Measurements from ENCODE around the gene TTLL1. TPM values are rescaled to one million over a fixed set of nuclear protein-coding genes. Genes with fewer than 3 reads are reported as not detected.

Gene TTLL1
- total and polyA plus RNA-seq, 7 donors = 2.4 to 6.4 (median 4.3) TPM

DNA sequence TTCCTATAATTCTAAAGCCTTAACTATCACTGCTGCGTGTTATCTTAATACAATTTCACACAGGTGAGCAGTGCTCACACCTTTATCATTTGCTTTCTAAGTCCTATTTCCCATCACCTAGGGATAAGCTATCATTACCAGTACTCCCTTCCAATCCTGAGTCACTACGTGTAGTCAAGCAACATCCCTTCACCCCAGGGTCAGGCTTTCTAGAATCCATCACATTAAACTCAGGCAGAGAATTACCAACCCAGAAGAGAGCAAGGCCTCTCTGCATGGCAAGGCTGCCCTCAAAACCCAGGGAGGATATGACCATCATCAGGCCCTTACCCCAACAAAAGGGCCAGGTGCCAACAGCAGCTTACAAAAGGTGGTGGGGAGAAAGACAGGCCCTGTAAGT, 84.1 kb downstream of the TTLL1 start:
- intact Hi-C loops (cut with DNase I) = no loop called here
- no peak for DNase-seq
- H3K27ac ChIP-seq = no peak overlapping the region
- H3K36me3 ChIP-seq = no peaks in the 10 kb centered on the region
- H3K9me3 ChIP-seq = no peaks in the 10 kb centered on the region
- TF ChIP-seq POLR2A (IDR thresholded peaks at IDR 0.05) (no peak), POLR2AphosphoS5 (IDR thresholded peaks at IDR 0.05) (no peak), EP300 (IDR thresholded peaks at IDR 0.05) (no peak), CTCF (IDR thresholded peaks at IDR 0.05) (no peak)
- H3K4me3 ChIP-seq = no peak overlapping the region
- H3K27me3 ChIP-seq = no peaks in the 10 kb centered on the region
- 65 to 86% methylated on average over 2 of the region's 2 CpGs for WGBS, 2 donors
- H3K4me1 ChIP-seq = peaks cover 0 to 89% (median 72%) of the 10 kb centered on the region in 4 donors

GRCh38 chr22:43004362-43005035, 84.7 kb downstream of the TTLL1 start:
- Histone ChIP-seq H3K4me3 (no peak overlapping the region), H3K4me1 (peaks cover 0 to 90% (median 71%) of the 10 kb centered on the region in 4 donors), H3K9me3 (no peaks in the 10 kb centered on the region), H3K36me3 (no peaks in the 10 kb centered on the region), H3K27ac (peak overlapping the region in 1 of 4 donors; percentile 9), H3K27me3 (no peaks in the 10 kb centered on the region)
- no peak for DNase-seq
- intact Hi-C loops (cut with DNase I) = no loop called here
- WGBS, 2 donors = 39 to 50% methylated on average over 13 of the region's 13 CpGs
- TF ChIP-seq POLR2A (IDR thresholded peaks at IDR 0.05) (no peak), POLR2AphosphoS5 (IDR thresholded peaks at IDR 0.05) (no peak), CTCF (IDR thresholded peaks at IDR 0.05) (no peak), EP300 (IDR thresholded peaks at IDR 0.05) (no peak)

DNA sequence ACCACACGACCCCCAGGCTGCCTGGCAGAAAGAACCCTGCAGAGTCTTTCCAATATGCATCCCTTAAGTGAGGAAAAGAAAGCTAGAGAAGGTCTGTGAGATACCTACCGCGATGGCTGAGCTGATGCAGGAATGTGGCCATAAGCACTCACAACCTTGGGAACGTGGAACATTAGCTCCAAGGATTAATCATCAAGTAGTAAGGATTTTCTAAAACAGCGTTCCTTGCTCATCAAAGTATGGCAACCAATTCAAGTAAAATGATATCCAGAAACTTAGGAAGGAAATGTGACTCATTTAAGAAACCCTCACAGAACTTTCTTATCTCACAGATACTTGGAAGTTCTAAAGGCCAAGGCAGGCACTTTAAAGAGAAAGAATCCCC, 87.0 kb downstream of the TTLL1 start:
- intact Hi-C loops (cut with DNase I) = no loop called here
- H3K4me3 ChIP-seq = no peak overlapping the region
- DNase-seq = peak; percentile 8
- WGBS, 2 donors = 65 to 69% methylated on average over 5 of the region's 5 CpGs
- H3K9me3 ChIP-seq = no peaks in the 10 kb centered on the region
- H3K4me1 ChIP-seq = peaks cover 0 to 91% (median 61%) of the 10 kb centered on the region in 4 donors
- no peaks in the 10 kb centered on the region for H3K27me3 ChIP-seq
- peak overlapping the region; percentile 53 to 66 (median 56) for H3K27ac ChIP-seq
- no peaks in the 10 kb centered on the region for H3K36me3 ChIP-seq
- TF ChIP-seq POLR2A (IDR thresholded peaks at IDR 0.05) = no peak
- no peak for TF ChIP-seq CTCF (IDR thresholded peaks at IDR 0.05)
- no peak for TF ChIP-seq POLR2AphosphoS5 (IDR thresholded peaks at IDR 0.05)
- TF ChIP-seq EP300 (IDR thresholded peaks at IDR 0.05) = no peak

DNA sequence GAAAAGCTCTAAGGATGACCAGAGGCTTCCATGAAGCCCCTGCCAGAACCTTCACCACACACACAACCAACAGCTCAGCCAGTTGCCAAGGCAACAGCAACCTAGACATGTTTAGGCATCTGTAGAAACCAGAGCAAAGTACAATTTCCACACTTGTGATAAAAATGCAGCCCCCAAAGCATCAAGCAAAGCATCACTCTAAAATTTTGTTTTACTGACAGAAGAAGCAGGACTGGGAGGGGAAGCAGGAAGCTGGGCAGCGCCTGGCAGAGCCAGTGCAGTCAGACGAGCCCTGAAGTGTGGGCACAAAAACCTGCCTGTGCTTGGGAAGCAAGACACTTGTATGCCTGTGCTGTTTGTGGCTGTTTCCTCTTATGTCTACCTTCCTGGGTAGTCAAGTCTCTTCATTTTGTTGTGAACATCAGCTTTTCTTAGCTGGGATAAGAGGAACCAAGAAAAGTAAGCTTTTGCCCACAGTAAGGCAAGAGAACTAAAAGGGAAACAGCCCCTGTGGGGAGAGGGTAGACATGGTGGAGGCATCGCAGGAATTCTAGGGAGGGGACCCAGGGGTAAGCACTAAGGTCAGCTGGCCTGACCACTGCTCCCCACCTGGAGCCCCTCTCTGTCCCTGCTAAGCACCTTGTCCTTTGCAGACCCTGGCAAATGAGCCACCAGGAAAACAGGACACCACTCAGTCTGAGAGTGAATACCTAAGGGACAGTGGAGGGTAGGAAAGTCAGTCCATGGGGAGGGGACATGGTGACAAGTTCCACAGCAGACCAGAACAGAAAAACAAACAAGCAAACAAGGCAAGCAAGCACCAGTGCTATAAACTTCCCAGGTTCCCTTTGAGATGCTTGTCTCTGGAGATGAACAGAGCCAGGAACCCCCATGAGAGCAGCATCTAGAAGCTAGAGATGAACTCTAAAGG, 87.7 kb downstream of the TTLL1 start:
- intact Hi-C loops (cut with DNase I) = no loop called here
- Histone ChIP-seq H3K27ac (peak overlapping the region; percentile 53 to 66 (median 56)), H3K9me3 (no peaks in the 10 kb centered on the region), H3K4me1 (peaks cover 0 to 94% (median 65%) of the 10 kb centered on the region in 4 donors), H3K27me3 (no peaks in the 10 kb centered on the region), H3K4me3 (no peak overlapping the region), H3K36me3 (no peaks in the 10 kb centered on the region)
- peak; percentile 50 for DNase-seq
- whole genome bisulfite sequencing, 2 donors = 32 to 44% methylated on average over 3 of the region's 3 CpGs
- no peak for TF ChIP-seq POLR2AphosphoS5 (IDR thresholded peaks at IDR 0.05)
- no peak for TF ChIP-seq CTCF (IDR thresholded peaks at IDR 0.05)
- TF ChIP-seq EP300 (IDR thresholded peaks at IDR 0.05) = no peak
- TF ChIP-seq POLR2A (IDR thresholded peaks at IDR 0.05) = no peak

All from sigmoid colon (tissue), 7 donors.